Esophagus muscularis mucosa (tissue), 4 donors: ENCODE measurements around the gene TUBB3. TPM values are rescaled to one million over a fixed set of nuclear protein-coding genes. Genes with fewer than 3 reads are reported as not detected.

Experiments
- DNase-seq: peaks from one replicate; pipeline ENCODE4 v3.0.0-alpha.2; 2017; ENCODE audit errors: extremely low spot score
- H3K27ac ChIP-seq, 4 donors: fragments of 200-600 bp; sonication (generic); replicated peaks in 1 of 4; 1 replicate in 3 of 4; 2 replicates in 1 of 4; pipeline ENCODE4 v1.5.1; 2016 to 2019; ENCODE audit warnings: mild to moderate bottlenecking in 1 of 4
- H3K27me3 ChIP-seq, 4 donors: fragments of 200-600 bp; sonication (generic); one replicate each; pipeline versions ENCODE4 v1.5.1 to v1.6.0; 2016 to 2019
- H3K36me3 ChIP-seq, 4 donors: fragments of 200-600 bp; sonication (generic); one replicate each; pipeline ENCODE4 v1.5.1; 2016 to 2019
- H3K4me1 ChIP-seq, 4 donors: fragments of 200-600 bp; sonication (generic); one replicate each; pipeline ENCODE4 v1.5.1; 2016 to 2019
- H3K4me3 ChIP-seq, 4 donors: fragments of 200-600 bp; sonication (generic); 1 replicate in 2 of 4; 2 replicates in 2 of 4; pipeline ENCODE4 v1.5.1; 2016 to 2019; ENCODE audit warnings: mild to moderate bottlenecking in 4 of 4, moderate library complexity in 1 of 4
- H3K9me3 ChIP-seq, 4 donors: fragments of 200-600 bp; sonication (generic); 1 replicate in 3 of 4; 2 replicates in 1 of 4; pipeline ENCODE4 v1.5.1; 2016 to 2019
- CTCF ChIP-seq, 3 experiments: fragments of 200-600 bp in 2 of 3; fragments of 450-650 bp in 1 of 3; sonication (generic) in 2 of 3; IDR thresholded peaks; one replicate each; pipeline ENCODE4 v1.5.1; 2017 to 2019; ENCODE audit warnings: antibody characterized with exemption in 3 of 3, mild to moderate bottlenecking in 2 of 3, moderate library complexity in 1 of 3
- EP300 ChIP-seq: sonication (generic); formaldehyde crosslinking; IDR thresholded peaks from one replicate; pipeline ENCODE4 v1.6.1; 2017; ENCODE audit warnings: antibody characterized with exemption
- POLR2A ChIP-seq: fragments of 450-650 bp; IDR thresholded peaks from one replicate; pipeline ENCODE4 v1.6.1; 2017; ENCODE audit warnings: antibody characterized with exemption, moderate library complexity, mild to moderate bottlenecking, low read depth
- POLR2AphosphoS5 ChIP-seq, 2 donors: sonication (generic); formaldehyde crosslinking; IDR thresholded peaks; one replicate each; pipeline ENCODE4 v1.6.1; 2017; ENCODE audit warnings: antibody characterized with exemption in 2 of 2
- WGBS: methylation state at CpG from one replicate; pipeline ENCODE4 v1.1.5; 2018; 5-methylcytosine and 5-hydroxymethylcytosine counted together
- intact Hi-C: fragments of 100-400 bp; cut with DNase I; formaldehyde crosslinking; loops from one replicate; pipeline ENCODE4 v1.15.1; 2023
- total RNA-seq, 4 donors: library from RNA; depleted of rRNA; stranded (reverse); fragments of >200 nt; gene quantifications; one replicate each; pipeline versions ENCODE4 v1.1.0 to v1.2.1, GENCODE V29; 2016

The TUBB3 gene
- total RNA-seq, 4 donors from 2014 or later, result 2.5 to 19.5 (median 12.9) TPM

GRCh38 chr16:89890886-89891657, 32.1 kb upstream of the TUBB3 start:
- 79% methylated on average over 8 of the region's 16 CpGs for WGBS
- H3K36me3 ChIP-seq, result peaks cover 85 to 100% (median 100%) of the 10 kb centered on the region in 4 donors
- H3K9me3 ChIP-seq, result no peaks in the 10 kb centered on the region
- no peaks in the 10 kb centered on the region for H3K4me1 ChIP-seq
- H3K27ac ChIP-seq, result no peak overlapping the region
- no peak overlapping the region for H3K4me3 ChIP-seq
- intact Hi-C loops, result no loop called here
- TF ChIP-seq POLR2AphosphoS5 (IDR thresholded peaks at IDR 0.05), result no peak
- TF ChIP-seq CTCF (IDR thresholded peaks at IDR 0.05), result no peak
- TF ChIP-seq POLR2A, result no peak
- no peak for TF ChIP-seq EP300
- no peak for DNase-seq
- H3K27me3 ChIP-seq, result no peaks in the 10 kb centered on the region

- 91% methylated on average over 12 of the region's 18 CpGs for WGBS
- Histone ChIP-seq H3K4me1 (no peaks in the 10 kb centered on the region), H3K27ac (no peak overlapping the region), H3K36me3 (peaks cover 88 to 100% (median 100%) of the 10 kb centered on the region in 4 donors), H3K9me3 (no peaks in the 10 kb centered on the region), H3K27me3 (no peaks in the 10 kb centered on the region), H3K4me3 (no peak overlapping the region)
- intact Hi-C loops, result no loop called here
- DNase-seq, result no peak
- TF ChIP-seq EP300 (no peak), POLR2AphosphoS5 (IDR thresholded peaks at IDR 0.05) (no peak), CTCF (IDR thresholded peaks at IDR 0.05) (no peak), POLR2A (no peak)
Observed at GRCh38 chr16:89892055-89892630, 31.0 kb upstream of the TUBB3 start.

- Histone ChIP-seq H3K36me3 (peaks cover 84 to 100% (median 100%) of the 10 kb centered on the region in 4 donors), H3K27ac (no peak overlapping the region), H3K9me3 (no peaks in the 10 kb centered on the region), H3K4me3 (no peak overlapping the region), H3K27me3 (no peaks in the 10 kb centered on the region), H3K4me1 (no peaks in the 10 kb centered on the region)
- intact Hi-C loops, result no loop called here
- DNase-seq, result no peak
- WGBS, result 96% methylated on average over 5 of the region's 9 CpGs
- no peak for TF ChIP-seq CTCF (IDR thresholded peaks at IDR 0.05)
- TF ChIP-seq POLR2AphosphoS5 (IDR thresholded peaks at IDR 0.05), result no peak
- no peak for TF ChIP-seq EP300
- no peak for TF ChIP-seq POLR2A
Observed at GRCh38 chr16:89892635-89893034, 30.5 kb upstream of the TUBB3 start.

- TF ChIP-seq CTCF (IDR thresholded peaks at IDR 0.05) (no peak), POLR2A (no peak), POLR2AphosphoS5 (IDR thresholded peaks at IDR 0.05) (no peak), EP300 (no peak)
- H3K4me1 ChIP-seq, result no peaks in the 10 kb centered on the region
- no peaks in the 10 kb centered on the region for H3K27me3 ChIP-seq
- WGBS, result 97% methylated on average over 7 of the region's 45 CpGs
- peaks cover 80 to 100% (median 99%) of the 10 kb centered on the region in 4 donors for H3K36me3 ChIP-seq
- H3K27ac ChIP-seq, result no peak overlapping the region
- no peaks in the 10 kb centered on the region for H3K9me3 ChIP-seq
- DNase-seq, result no peak
- no peak overlapping the region for H3K4me3 ChIP-seq
- intact Hi-C loops, result no loop called here
Observed at GRCh38 chr16:89893642-89894548, 29.2 kb upstream of the TUBB3 start.
